Spleen (tissue), 11 donors: ENCODE results near the gene RGS19. TPM values are rescaled to one million over a fixed set of nuclear protein-coding genes. Genes with fewer than 3 reads are reported as not detected.
A peak's percentile ranks its signal among the peaks of the same experiment; 100 is the strongest.

ENCODE experiments used
- DNase-seq: peaks from one replicate; pipeline ENCODE4 v3.0.0-alpha.2; 2020
- H3K27ac ChIP-seq, 8 donors: fragments of 200-600 bp; sonication (generic) in 7 of 8; 1 replicate in 4 of 8; 2 replicates in 4 of 8; pipeline versions ENCODE4 v1.5.0 to v1.8.0; 2016 to 2021; ENCODE audit warnings: inconsistent platforms in 4 of 8, mild to moderate bottlenecking in 4 of 8, moderate library complexity in 1 of 8
- H3K27me3 ChIP-seq, 7 donors: fragments of 200-600 bp; sonication (generic) in 6 of 7; replicated peaks in 1 of 7; 1 replicate in 4 of 7; 2 replicates in 3 of 7; pipeline versions ENCODE4 v1.5.0 to v1.8.0; 2016 to 2021; ENCODE audit warnings: inconsistent platforms in 3 of 7, mild to moderate bottlenecking in 1 of 7
- H3K36me3 ChIP-seq, 6 donors: fragments of 200-600 bp; sonication (generic) in 5 of 6; 1 replicate in 4 of 6; 2 replicates in 2 of 6; pipeline versions ENCODE4 v1.5.0 to v1.8.0; 2016 to 2021; ENCODE audit warnings: inconsistent platforms in 2 of 6
- H3K4me1 ChIP-seq, 6 donors: fragments of 200-600 bp; sonication (generic) in 5 of 6; 1 replicate in 3 of 6; 2 replicates in 3 of 6; pipeline versions ENCODE4 v1.5.0 to v1.8.0; 2016 to 2021; ENCODE audit warnings: inconsistent platforms in 3 of 6
- H3K4me3 ChIP-seq, 8 donors: fragments of 200-600 bp; sonication (generic) in 7 of 8; 1 replicate in 4 of 8; 2 replicates in 4 of 8; pipeline versions ENCODE4 v1.5.0 to v1.8.0; 2016 to 2021; ENCODE audit warnings: inconsistent platforms in 4 of 8, mild to moderate bottlenecking in 4 of 8, moderate library complexity in 2 of 8
- H3K9me3 ChIP-seq, 8 donors: fragments of 200-600 bp; sonication (generic) in 7 of 8; 1 replicate in 4 of 8; 2 replicates in 4 of 8; pipeline versions ENCODE4 v1.5.0 to v1.8.0; 2016 to 2021; ENCODE audit warnings: inconsistent platforms in 4 of 8
- CTCF ChIP-seq, 11 experiments: fragments of 200-600 bp in 7 of 11; fragments of 450-650 bp in 4 of 11; sonication (generic) in 4 of 11; IDR thresholded peaks in 8 of 11; conservative IDR thresholded peaks in 3 of 11; 1 replicate in 7 of 11; 2 replicates in 4 of 11; pipeline versions ENCODE4 v1.4.0 to v1.8.0; 2016 to 2021; ENCODE audit warnings: antibody characterized with exemption in 11 of 11, inconsistent platforms in 4 of 11, mild to moderate bottlenecking in 1 of 11
- POLR2A ChIP-seq, 3 donors: fragments of 450-650 bp; IDR thresholded peaks; one replicate each; pipeline ENCODE4 v1.5.1; 2017; ENCODE audit warnings: antibody characterized with exemption in 3 of 3, mild to moderate bottlenecking in 1 of 3
- POLR2AphosphoS5 ChIP-seq, 3 donors: sonication (generic); formaldehyde crosslinking; IDR thresholded peaks; one replicate each; pipeline ENCODE4 v1.5.1; 2017; ENCODE audit warnings: antibody characterized with exemption in 3 of 3
- WGBS, 5 donors: extraction: QIAGEN DNeasy Blood & Tissue Kit in 3 of 5; methylation state at CpG; one replicate each; pipeline versions ENCODE4 v1.1.5 to v1.1.7; 2013 to 2018; 5-methylcytosine and 5-hydroxymethylcytosine counted together
- intact Hi-C: fragments of 100-400 bp; cut with DNase I; formaldehyde crosslinking; loops from one replicate; pipeline ENCODE4 v1.15.0; 2023; ENCODE audit warnings: low total_unique reads
- polyA plus RNA-seq, 3 donors: library from polyadenylated mRNA; stranded (reverse); fragments of 200-250 nt; gene quantifications; one replicate each; pipeline ENCODE4 v1.2.1, GENCODE V29; 2013
- total RNA-seq, 7 donors: library from RNA; depleted of rRNA in 3 of 7; stranded (reverse); fragments of >200 nt in 3 of 7; fragmentation: NEBNext Ultra II Directional in 4 of 7; extraction: Animal tissue kit (Norgen Biotek cat#: 25700) in 4 of 7; gene quantifications; one replicate each; pipeline versions ENCODE4 v1.1.0 to v1.2.1, GENCODE V29; 2016 to 2021
- donor health status: healthy with polysubstance abuse.
- donor health status: DM: no; HTN: no; CAD: no; lungs with moderate emphysema.
- donor health status: DM: no; HTN: no; CAD: no.
- donor health status: Bipolar disorder and iron deficiency.
- donor health status: healthy.
- donor health status: DM: no; HTN: no; CAD: no.
- donor health status: DM: yes; HTN: yes; CAD: no.

Gene RGS19
- total and polyA plus RNA-seq, 10 donors, result 80.4 to 186 (median 102) TPM

GRCh38 chr20:64029293-64030117 lies 49.8 kb downstream of the RGS19 start:
- H3K4me1 ChIP-seq, result peaks cover 0 to 13% (median 6%) of the 10 kb centered on the region in 6 donors
- H3K9me3 ChIP-seq, result no peaks in the 10 kb centered on the region
- H3K27me3 ChIP-seq, result no peaks in the 10 kb centered on the region
- H3K36me3 ChIP-seq, result peaks cover 15 to 100% (median 98%) of the 10 kb centered on the region in 6 donors
- DNase-seq, result no peak
- intact Hi-C loops, result loop anchor here (10.0 kb wide), 1 partner anchor 45 kb away; the partner anchor contains the start of gene PRPF6
- no peak overlapping the region for H3K27ac ChIP-seq
- no peak overlapping the region for H3K4me3 ChIP-seq
- TF ChIP-seq CTCF (IDR thresholded peaks at IDR 0.05 in 8 of 11, conservative IDR thresholded peaks at IDR 0.05 in 3 of 11), result no peak
- TF ChIP-seq POLR2AphosphoS5 (IDR thresholded peaks at IDR 0.05), result no peak
- WGBS, 5 donors, result 93 to 96% (median 95%) methylated on average over 24 to 38 of the region's 38 CpGs

DNA sequence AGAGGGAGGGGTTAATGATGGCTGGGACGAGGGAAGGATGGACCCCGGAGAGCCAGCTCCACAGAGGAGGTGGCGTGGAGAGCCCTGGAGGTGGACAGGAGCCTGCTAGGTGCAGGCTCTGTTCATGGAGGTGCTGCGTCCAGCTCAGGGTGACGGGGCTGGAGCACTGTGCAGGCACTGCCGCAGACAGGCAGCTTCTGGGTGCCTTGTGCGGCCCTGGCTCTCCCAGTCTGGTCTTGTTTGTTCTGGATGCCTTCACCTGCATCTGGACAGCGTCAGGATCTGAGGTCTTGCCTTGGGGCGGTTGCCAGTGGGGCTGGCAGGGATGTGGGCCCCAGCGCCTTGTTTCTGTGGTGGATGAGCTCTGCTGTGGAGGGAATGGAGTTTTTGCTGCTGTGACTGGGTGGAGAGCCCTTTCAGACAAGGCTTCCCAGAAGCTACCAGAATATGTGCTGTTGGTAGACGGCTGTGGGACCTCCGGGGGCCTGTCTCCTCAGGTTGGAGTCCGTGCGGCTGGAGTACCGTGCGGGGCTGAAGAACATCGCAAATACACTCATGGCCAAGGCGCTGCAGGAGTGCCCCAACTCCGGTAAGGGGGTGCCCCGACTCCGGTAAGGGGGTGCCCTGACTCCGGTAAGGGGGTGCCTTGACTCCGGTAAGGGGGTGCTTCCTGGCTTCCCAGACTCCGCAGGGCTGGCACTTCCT lies 51.2 kb downstream of the RGS19 start:
- intact Hi-C loops, result no loop called here
- WGBS, 5 donors, result 91 to 97% (median 94%) methylated on average over 21 to 24 of the region's 24 CpGs
- H3K9me3 ChIP-seq, result no peaks in the 10 kb centered on the region
- no peak overlapping the region for H3K27ac ChIP-seq
- no peak overlapping the region for H3K4me3 ChIP-seq
- no peaks in the 10 kb centered on the region for H3K4me1 ChIP-seq
- peaks cover 15 to 100% (median 99%) of the 10 kb centered on the region in 6 donors for H3K36me3 ChIP-seq
- no peak for TF ChIP-seq POLR2A (IDR thresholded peaks at IDR 0.05)
- TF ChIP-seq POLR2AphosphoS5 (IDR thresholded peaks at IDR 0.05), result peak in 1 of 3 donors; percentile 30
- no peak for TF ChIP-seq CTCF (IDR thresholded peaks at IDR 0.05 in 8 of 11, conservative IDR thresholded peaks at IDR 0.05 in 3 of 11)
- no peaks in the 10 kb centered on the region for H3K27me3 ChIP-seq
- DNase-seq, result no peak

- H3K27ac ChIP-seq, result no peak overlapping the region
- DNase-seq, result no peak
- no peaks in the 10 kb centered on the region for H3K9me3 ChIP-seq
- intact Hi-C loops, result no loop called here
- 93 to 98% (median 95%) methylated on average over 25 to 29 of the region's 29 CpGs for WGBS, 5 donors
- H3K27me3 ChIP-seq, result no peaks in the 10 kb centered on the region
- H3K36me3 ChIP-seq, result peaks cover 15 to 100% (median 94%) of the 10 kb centered on the region in 6 donors
- H3K4me1 ChIP-seq, result no peaks in the 10 kb centered on the region
- TF ChIP-seq POLR2A (IDR thresholded peaks at IDR 0.05) (no peak), CTCF (IDR thresholded peaks at IDR 0.05 in 8 of 11, conservative IDR thresholded peaks at IDR 0.05 in 3 of 11) (no peak), POLR2AphosphoS5 (IDR thresholded peaks at IDR 0.05) (peak in 1 of 3 donors; percentile 41)
- no peak overlapping the region for H3K4me3 ChIP-seq
Measured at GRCh38 chr20:64025826-64026412, 53.4 kb downstream of the RGS19 start.
